Fibroblast of peridontal ligament (primary cell): ENCODE results near the gene GPX8.

ENCODE experiments used
- DNase-seq: peaks from one replicate; pipeline ENCODE4 v3.0.0-alpha.2; 2010; ENCODE audit errors: extremely low read depth

Gene GPX8

GRCh38 chr5:55172051-55172899, 12.3 kb downstream of the GPX8 start:
- DNase-seq, result peak; percentile 82

GRCh38 chr5:55172937-55173686, 13.1 kb downstream of the GPX8 start, which contains the start of gene CDC20B:
Gene CDC20B (minus strand): TSS chr5:55173177. CDS start chr5:55173000, 177 bp downstream.
- peak; percentile 45 for DNase-seq

GRCh38 chr5:55173687-55174230, 13.8 kb downstream of the GPX8 start:
- no peak for DNase-seq

GRCh38 chr5:55175781-55176175, 15.8 kb downstream of the GPX8 start:
- no peak for DNase-seq

- no peak for DNase-seq
These were observed 16.3 kb downstream of the GPX8 start for GRCh38 chr5:55176176-55176818.

- no peak for DNase-seq
These were observed 17.1 kb downstream of the GPX8 start for GRCh38 chr5:55177078-55177477.

GRCh38 chr5:55180016-55180415, 20.0 kb downstream of the GPX8 start:
- DNase-seq, result no peak

- no peak for DNase-seq
These were observed 27.4 kb downstream of the GPX8 start for GRCh38 chr5:55187370-55187769.

GRCh38 chr5:55188656-55189540, 28.9 kb downstream of the GPX8 start:
- DNase-seq, result no peak

GRCh38 chr5:55191165-55191564, 31.2 kb downstream of the GPX8 start:
- DNase-seq, result peak; percentile 16

- no peak for DNase-seq
These were observed 45.0 kb downstream of the GPX8 start for GRCh38 chr5:55205001-55205400.

- DNase-seq, result no peak
These were observed 51.4 kb downstream of the GPX8 start for GRCh38 chr5:55211184-55211874.
